Measurements from ENCODE around the gene TPK1. TPM values are rescaled to one million over a fixed set of nuclear protein-coding genes. Genes with fewer than 3 reads are reported as not detected.

Gene TPK1
- total and polyA plus RNA-seq, 3 donors from 2014 or later, result 10.9 to 17.2 (median 12.6) TPM

DNA sequence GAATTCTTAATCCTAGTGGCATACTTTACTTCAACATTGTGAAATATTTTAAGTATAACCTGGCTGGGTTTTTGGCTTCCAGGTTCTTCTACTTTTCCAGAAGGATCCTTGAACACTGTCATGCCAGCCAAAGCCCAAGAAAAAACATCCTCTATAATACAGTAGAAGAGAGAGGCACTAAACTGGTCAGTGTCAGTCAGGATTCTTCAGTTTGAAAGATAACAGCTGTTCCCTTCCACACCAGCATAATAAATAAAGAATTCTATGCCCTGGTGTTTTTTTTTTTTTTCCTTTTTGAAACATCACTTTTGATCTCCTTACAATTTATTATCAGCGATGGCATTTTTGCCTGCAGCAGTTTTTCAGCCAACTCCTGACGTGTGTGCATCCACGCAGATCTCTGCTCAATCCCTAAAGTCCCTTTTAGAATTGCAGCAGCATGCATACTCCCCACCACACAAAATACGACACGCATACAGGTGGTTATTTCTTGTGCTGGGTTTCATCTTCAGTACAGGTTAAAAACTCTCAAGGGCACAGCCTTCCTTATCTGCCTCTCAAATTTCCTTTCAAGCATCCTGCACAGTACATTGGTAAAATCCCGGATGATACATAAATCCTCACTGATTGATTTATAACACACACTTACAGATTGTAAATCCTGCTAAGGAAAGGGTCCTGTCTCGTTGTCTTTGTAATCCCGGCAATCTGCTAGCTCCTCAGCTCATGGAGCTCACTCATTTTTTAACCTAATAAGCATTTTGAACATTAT lies 100.2 kb downstream of the TPK1 start:
- TF ChIP-seq CTCF (IDR thresholded peaks at IDR 0.05) (no peak), POLR2A (IDR thresholded peaks at IDR 0.05) (no peak)
- DNase-seq, result no peak
- WGBS, 2 donors, result 55 to 61% methylated on average over 8 of the region's 8 CpGs
- H3K36me3 ChIP-seq (ENCODE audit: low read depth, missing control alignments), result no peaks in the 10 kb centered on the region
- H3K27ac ChIP-seq, result no peak overlapping the region
- intact Hi-C loops (cut with DNase I; ENCODE audit: low total_unique reads), result no loop called here
- H3K4me1 ChIP-seq, result no peaks in the 10 kb centered on the region
- no peaks in the 10 kb centered on the region for H3K9me3 ChIP-seq
- H3K4me3 ChIP-seq, result no peak overlapping the region
- no peaks in the 10 kb centered on the region for H3K27me3 ChIP-seq

DNA sequence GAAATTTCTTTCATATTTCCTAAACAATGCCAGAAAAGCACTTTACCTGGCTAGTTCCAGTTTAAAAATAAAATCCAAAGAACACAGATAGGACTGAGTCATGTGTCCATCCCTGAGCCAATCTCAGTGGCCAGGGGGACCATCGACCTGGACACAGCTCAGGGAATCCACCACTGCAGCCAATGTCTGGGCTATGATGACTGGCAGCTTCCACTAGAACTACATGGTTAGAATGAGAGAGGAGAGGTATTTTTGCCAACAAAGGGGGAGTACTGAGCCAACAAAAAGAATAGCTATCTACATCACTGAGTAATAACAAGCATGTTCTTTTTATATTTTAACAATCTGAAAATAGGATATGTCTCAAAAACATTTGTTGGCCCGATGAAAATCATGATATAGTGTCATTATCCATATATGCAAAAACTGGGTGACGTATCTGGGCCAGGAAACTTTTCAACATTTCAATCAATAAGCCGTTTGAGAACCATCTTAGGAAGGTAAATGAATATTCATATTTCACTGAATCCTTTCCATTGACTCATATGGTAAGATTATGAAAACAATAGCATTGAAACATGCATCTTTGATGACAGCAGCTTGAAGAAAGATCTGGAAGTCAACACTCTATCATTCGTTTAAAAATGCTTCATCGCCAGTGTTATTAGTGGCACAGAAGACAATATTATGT lies 104.0 kb downstream of the TPK1 start:
- intact Hi-C loops (cut with DNase I; ENCODE audit: low total_unique reads), result no loop called here
- no peak for DNase-seq
- WGBS, 2 donors, result 81 to 87% methylated on average over 6 of the region's 6 CpGs
- Histone ChIP-seq H3K36me3 (ENCODE audit: low read depth, missing control alignments) (no peaks in the 10 kb centered on the region), H3K4me1 (no peaks in the 10 kb centered on the region), H3K27me3 (no peaks in the 10 kb centered on the region), H3K27ac (no peak overlapping the region), H3K9me3 (no peaks in the 10 kb centered on the region), H3K4me3 (no peak overlapping the region)
- no peak for TF ChIP-seq POLR2A (IDR thresholded peaks at IDR 0.05)
- TF ChIP-seq CTCF (IDR thresholded peaks at IDR 0.05), result no peak

DNA sequence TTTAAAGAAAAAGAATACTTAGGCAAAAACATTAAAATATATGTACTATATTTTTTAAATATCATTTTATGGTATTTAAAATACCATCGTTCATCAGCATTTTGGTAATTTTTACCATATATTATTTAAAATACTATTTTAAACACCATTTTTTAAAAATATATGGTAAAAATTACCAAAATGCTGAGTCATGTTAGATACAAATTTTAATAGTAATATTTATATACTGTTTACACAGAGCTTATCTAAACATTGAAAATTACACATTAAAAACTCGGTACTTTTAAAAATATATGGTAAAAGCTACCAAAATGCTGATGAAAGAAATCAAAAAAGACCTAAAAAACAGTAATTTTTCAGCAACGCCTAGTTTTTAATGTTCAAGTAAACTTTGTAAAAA lies 105.6 kb downstream of the TPK1 start:
- intact Hi-C loops (cut with DNase I; ENCODE audit: low total_unique reads), result no loop called here
- no peaks in the 10 kb centered on the region for H3K27me3 ChIP-seq
- no peak for TF ChIP-seq POLR2A (IDR thresholded peaks at IDR 0.05)
- no peak for TF ChIP-seq CTCF (IDR thresholded peaks at IDR 0.05)
- no peaks in the 10 kb centered on the region for H3K9me3 ChIP-seq
- no peaks in the 10 kb centered on the region for H3K36me3 ChIP-seq (ENCODE audit: low read depth, missing control alignments)
- no peaks in the 10 kb centered on the region for H3K4me1 ChIP-seq
- H3K4me3 ChIP-seq, result no peak overlapping the region
- no peak overlapping the region for H3K27ac ChIP-seq
- DNase-seq, result no peak
- 89 to 91% methylated on average over 3 of the region's 3 CpGs for WGBS, 2 donors

- Histone ChIP-seq H3K4me1 (no peaks in the 10 kb centered on the region), H3K27ac (no peak overlapping the region), H3K9me3 (no peaks in the 10 kb centered on the region), H3K36me3 (ENCODE audit: low read depth, missing control alignments) (no peaks in the 10 kb centered on the region), H3K27me3 (no peaks in the 10 kb centered on the region), H3K4me3 (no peak overlapping the region)
- 62 to 81% methylated on average over 2 of the region's 2 CpGs for WGBS, 2 donors
- intact Hi-C loops (cut with DNase I; ENCODE audit: low total_unique reads), result no loop called here
- TF ChIP-seq POLR2A (IDR thresholded peaks at IDR 0.05), result no peak
- no peak for TF ChIP-seq CTCF (IDR thresholded peaks at IDR 0.05)
- no peak for DNase-seq
Observed at GRCh38 chr7:144729226-144729625, 106.6 kb downstream of the TPK1 start.
